ENCODE measurements around the gene CARD14. TPM values are rescaled to one million over a fixed set of nuclear protein-coding genes. Genes with fewer than 3 reads are reported as not detected.

Gene CARD14
- total and polyA plus RNA-seq, 2 of the 13 experiments (the other 11 are each of a cell fraction or from before 2014, with no cell fraction given) = 0.11 TPM; not detected in 1

DNA sequence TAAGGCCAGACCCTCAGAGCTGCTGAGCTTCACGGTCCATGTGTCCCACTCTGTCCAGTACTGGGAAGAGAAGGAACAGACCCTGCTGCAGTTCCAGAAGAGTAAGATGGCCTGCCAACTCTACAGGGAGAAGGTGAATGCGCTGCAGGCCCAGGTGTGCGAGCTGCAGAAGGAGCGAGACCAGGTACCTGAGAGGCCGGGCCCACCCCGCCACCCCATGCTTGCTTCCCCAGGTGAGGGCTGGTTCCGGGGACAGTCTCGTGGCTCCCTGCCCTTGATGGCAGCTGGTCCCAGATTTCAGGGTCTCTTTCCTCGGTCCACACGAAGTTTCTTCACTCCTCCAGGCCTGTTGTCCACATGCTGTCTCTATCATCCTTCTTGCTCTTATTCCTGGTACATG is 20.9 kb downstream of the CARD14 start:
- Histone ChIP-seq H2AFZ (ENCODE audit: low read length) (no peak overlapping the region), H3K4me1 (ENCODE audit: insufficient read depth, low read length) (peaks cover 41% of the 10 kb centered on the region), H3K9ac (ENCODE audit: insufficient read depth, low read depth, low read length) (no peak overlapping the region), H3K36me3 (replicated peaks in 1 of 2; ENCODE audit: control insufficient read depth in 1 of 2, insufficient read depth in 2 of 2, low read length in 2 of 2) (no peaks in the 10 kb centered on the region), H3K79me2 (ENCODE audit: insufficient read depth, low read length) (no peaks in the 10 kb centered on the region), H3K4me3 (replicated peaks in 1 of 3; ENCODE audit: insufficient read depth in 1 of 3, low read depth in 2 of 3, low read length in 3 of 3) (no peak overlapping the region), H3K27me3 (ENCODE audit: control insufficient read depth in 1 of 2, insufficient read depth in 2 of 2, low read length in 2 of 2) (peaks cover 32 to 96% of the 10 kb centered on the region in 2 experiments), H3K9me3 (ENCODE audit: low read length) (no peaks in the 10 kb centered on the region), H4K20me1 (ENCODE audit: insufficient read depth, low read length) (no peaks in the 10 kb centered on the region; the same call in 1 of the 2 replicates), H3K27ac (ENCODE audit: extremely low read length, insufficient read depth, low read length) (no peak overlapping the region), H3K4me2 (ENCODE audit: low read depth, low read length) (no peak overlapping the region)
- CTCF ChIA-PET (ENCODE audit: low intra/inter-chr PET ratio, low total read pairs) = no interaction called here
- TF ChIP-seq MAFF (IDR thresholded peaks at IDR 0.05; ENCODE audit: low read depth, low read length) = no peak
- no peak for TF ChIP-seq ZNF616 (CRISPR knock-in tag; IDR thresholded peaks at IDR 0.05; ENCODE audit: low read depth)
- TF ChIP-seq, protein P1, sequence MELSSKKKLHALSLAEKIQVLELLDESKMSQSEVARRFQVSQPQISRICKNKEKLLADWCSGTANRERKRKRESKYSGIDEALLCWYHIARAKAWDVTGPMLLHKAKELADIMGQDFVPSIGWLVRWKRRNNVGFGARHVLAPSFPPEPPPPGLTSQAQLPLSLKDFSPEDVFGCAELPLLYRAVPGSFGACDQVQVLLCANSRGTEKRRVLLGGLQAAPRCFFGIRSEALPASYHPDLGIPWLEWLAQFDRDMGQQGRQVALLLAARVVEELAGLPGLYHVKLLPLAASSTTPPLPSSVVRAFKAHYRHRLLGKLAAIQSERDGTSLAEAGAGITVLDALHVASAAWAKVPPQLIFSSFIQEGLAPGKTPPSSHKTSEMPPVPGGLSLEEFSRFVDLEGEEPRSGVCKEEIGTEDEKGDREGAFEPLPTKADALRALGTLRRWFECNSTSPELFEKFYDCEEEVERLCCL (CRISPR knock-in tag; IDR thresholded peaks at IDR 0.05; ENCODE audit: borderline replicate concordance) = no peak
- TF ChIP-seq MTA3 (CRISPR knock-in tag; IDR thresholded peaks at IDR 0.05) = no peak
- TF ChIP-seq THAP11 (CRISPR knock-in tag; IDR thresholded peaks at IDR 0.05) = no peak
- TF ChIP-seq HIVEP1 (CRISPR knock-in tag; IDR thresholded peaks at IDR 0.05) = no peak
- TF ChIP-seq TARDBP (CRISPR knock-in tag; IDR thresholded peaks at IDR 0.05) = no peak
- no peak for TF ChIP-seq SSRP1 (CRISPR knock-in tag; IDR thresholded peaks at IDR 0.05)
- TF ChIP-seq DNMT1 (CRISPR knock-in tag; IDR thresholded peaks at IDR 0.05) = no peak
- no peak for TF ChIP-seq ATM (IDR thresholded peaks at IDR 0.05; ENCODE audit: borderline replicate concordance)
- TF ChIP-seq, protein P2, sequence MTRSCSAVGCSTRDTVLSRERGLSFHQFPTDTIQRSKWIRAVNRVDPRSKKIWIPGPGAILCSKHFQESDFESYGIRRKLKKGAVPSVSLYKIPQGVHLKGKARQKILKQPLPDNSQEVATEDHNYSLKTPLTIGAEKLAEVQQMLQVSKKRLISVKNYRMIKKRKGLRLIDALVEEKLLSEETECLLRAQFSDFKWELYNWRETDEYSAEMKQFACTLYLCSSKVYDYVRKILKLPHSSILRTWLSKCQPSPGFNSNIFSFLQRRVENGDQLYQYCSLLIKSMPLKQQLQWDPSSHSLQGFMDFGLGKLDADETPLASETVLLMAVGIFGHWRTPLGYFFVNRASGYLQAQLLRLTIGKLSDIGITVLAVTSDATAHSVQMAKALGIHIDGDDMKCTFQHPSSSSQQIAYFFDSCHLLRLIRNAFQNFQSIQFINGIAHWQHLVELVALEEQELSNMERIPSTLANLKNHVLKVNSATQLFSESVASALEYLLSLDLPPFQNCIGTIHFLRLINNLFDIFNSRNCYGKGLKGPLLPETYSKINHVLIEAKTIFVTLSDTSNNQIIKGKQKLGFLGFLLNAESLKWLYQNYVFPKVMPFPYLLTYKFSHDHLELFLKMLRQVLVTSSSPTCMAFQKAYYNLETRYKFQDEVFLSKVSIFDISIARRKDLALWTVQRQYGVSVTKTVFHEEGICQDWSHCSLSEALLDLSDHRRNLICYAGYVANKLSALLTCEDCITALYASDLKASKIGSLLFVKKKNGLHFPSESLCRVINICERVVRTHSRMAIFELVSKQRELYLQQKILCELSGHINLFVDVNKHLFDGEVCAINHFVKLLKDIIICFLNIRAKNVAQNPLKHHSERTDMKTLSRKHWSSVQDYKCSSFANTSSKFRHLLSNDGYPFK (CRISPR knock-in tag; IDR thresholded peaks at IDR 0.05; ENCODE audit: borderline replicate concordance) = no peak
- no peak for TF ChIP-seq ZNF562 (CRISPR knock-in tag; IDR thresholded peaks at IDR 0.05; ENCODE audit: borderline replicate concordance)
- TF ChIP-seq, protein P3, sequence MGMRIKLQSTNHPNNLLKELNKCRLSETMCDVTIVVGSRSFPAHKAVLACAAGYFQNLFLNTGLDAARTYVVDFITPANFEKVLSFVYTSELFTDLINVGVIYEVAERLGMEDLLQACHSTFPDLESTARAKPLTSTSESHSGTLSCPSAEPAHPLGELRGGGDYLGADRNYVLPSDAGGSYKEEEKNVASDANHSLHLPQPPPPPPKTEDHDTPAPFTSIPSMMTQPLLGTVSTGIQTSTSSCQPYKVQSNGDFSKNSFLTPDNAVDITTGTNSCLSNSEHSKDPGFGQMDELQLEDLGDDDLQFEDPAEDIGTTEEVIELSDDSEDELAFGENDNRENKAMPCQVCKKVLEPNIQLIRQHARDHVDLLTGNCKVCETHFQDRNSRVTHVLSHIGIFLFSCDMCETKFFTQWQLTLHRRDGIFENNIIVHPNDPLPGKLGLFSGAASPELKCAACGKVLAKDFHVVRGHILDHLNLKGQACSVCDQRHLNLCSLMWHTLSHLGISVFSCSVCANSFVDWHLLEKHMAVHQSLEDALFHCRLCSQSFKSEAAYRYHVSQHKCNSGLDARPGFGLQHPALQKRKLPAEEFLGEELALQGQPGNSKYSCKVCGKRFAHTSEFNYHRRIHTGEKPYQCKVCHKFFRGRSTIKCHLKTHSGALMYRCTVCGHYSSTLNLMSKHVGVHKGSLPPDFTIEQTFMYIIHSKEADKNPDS (CRISPR knock-in tag; IDR thresholded peaks at IDR 0.05) = no peak
- TF ChIP-seq YEATS2 (CRISPR knock-in tag; IDR thresholded peaks at IDR 0.05; ENCODE audit: borderline replicate concordance) = no peak
- TF ChIP-seq STAG1 (CRISPR knock-in tag; IDR thresholded peaks at IDR 0.05) = no peak
- TF ChIP-seq ZNF234 (CRISPR knock-in tag; conservative IDR thresholded peaks at IDR 0.05) = no peak
- no peak for TF ChIP-seq MAX (IDR thresholded peaks at IDR 0.05)
- 49% methylated on average over 10 of the region's 10 CpGs for WGBS (ENCODE audit: low lambda C conversion rate)
- ATAC-seq (no peak), DNase-seq (ENCODE audit: low spot score) (no peak), FAIRE-seq (no peak)
- no TSS peak for BruUV-seq (replicated peaks)
- intact Hi-C loops (cut with micrococcal nuclease; ENCODE audit: unreplicated experiment) (no loop called here), in situ Hi-C loops (cut with HindIII; ENCODE audit: extremely low pct_ligation_motif_present, low pct_unique_long_range_greater_than_20kb) (no loop called here)
- POLR2A ChIA-PET = no interaction called here
